Stimulated activated naive CD8-positive, alpha-beta T cell treated with anti-CD3 and anti-CD28 coated beads, Interleukin-15, amount 100 ng/mL, for 72 hours (primary cell): ENCODE measurements around the gene SPDYE16.
A peak's percentile ranks its signal among the peaks of the same experiment; 100 is the strongest.
"Not testable (repeated sequence)": the region's sequence is repeated elsewhere in the genome, so short reads cannot be mapped to it uniquely, and the experiment has no call there.

ENCODE experiments used
- ATAC-seq: fragments of 150-1000 bp; cut with Tn5 transposase; 2 replicates; pipeline ENCODE4 v1.10.0; 2021; ENCODE audit warnings: mild to moderate bottlenecking, moderate library complexity
- DNase-seq, 2 donors: peaks; one replicate each; pipeline ENCODE4 v3.0.0; 2021 to 2022
- H3K27ac Mint-ChIP-seq, 2 donors: one replicate each; pipeline ENCODE4 v1.8.0; 2022; ENCODE audit warnings: mild to moderate bottlenecking in 2 of 2, mixed read lengths in 2 of 2, moderate library complexity in 2 of 2
- H3K27me3 Mint-ChIP-seq: one replicate; pipeline ENCODE4 v1.8.0; 2022; ENCODE audit warnings: mixed read lengths
- H3K4me1 Mint-ChIP-seq: one replicate; pipeline ENCODE4 v1.8.0; 2022; ENCODE audit warnings: mild to moderate bottlenecking, mixed read lengths
- H3K4me3 Mint-ChIP-seq, 2 donors: one replicate each; pipeline ENCODE4 v1.8.0; 2022; ENCODE audit warnings: mild to moderate bottlenecking in 2 of 2, mixed read lengths in 2 of 2, moderate library complexity in 1 of 2
- H3K9me3 Mint-ChIP-seq, 2 donors: one replicate each; pipeline ENCODE4 v1.8.0; 2022; ENCODE audit warnings: mixed read lengths in 2 of 2

SPDYE16 gene, protein sequence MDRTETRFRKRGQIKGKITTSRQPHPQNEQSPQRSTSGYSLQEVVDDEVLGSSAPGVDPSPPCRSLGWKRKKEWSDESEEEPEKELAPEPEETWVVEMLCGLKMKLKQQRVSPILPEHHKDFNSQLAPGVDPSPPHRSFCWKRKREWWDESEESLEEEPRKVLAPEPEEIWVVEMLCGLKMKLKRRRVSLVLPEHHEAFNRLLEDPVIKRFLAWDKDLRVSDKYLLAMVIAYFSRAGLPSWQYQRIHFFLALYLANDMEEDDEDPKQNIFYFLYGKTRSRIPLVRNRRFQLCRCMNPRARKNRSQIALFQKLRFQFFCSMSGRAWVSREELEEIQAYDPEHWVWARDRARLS

DNA sequence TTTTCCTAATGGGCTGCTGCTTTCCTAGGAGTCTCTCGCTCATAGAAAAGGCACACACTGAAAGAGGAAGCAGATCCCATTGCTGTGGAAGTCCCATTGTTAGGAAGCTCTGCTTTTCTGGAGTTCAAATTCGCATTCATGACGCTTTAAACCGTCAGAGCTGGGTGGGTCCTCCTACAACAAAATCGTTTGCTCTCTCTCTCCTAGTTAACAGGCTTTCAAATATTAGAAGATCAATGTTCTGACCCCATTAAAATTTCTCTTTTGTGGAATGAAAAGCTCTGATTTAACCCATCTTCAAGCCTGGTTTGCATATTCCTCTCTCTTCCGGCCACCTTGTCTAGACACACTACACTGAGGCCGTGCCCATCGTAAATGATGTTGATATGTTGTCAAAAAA, at the start of gene SPDYE16:
Gene SPDYE16, minus strand, starts transcription at position 101 of the 400 bp plus-strand sequence. CDS start 1,838 bp downstream, outside the sequence.
- DNase-seq, ATAC-seq, H3K27ac Mint-ChIP-seq, H3K27me3 Mint-ChIP-seq, H3K4me3 Mint-ChIP-seq, H3K4me1 Mint-ChIP-seq, H3K9me3 Mint-ChIP-seq: not testable (repeated sequence)

DNA sequence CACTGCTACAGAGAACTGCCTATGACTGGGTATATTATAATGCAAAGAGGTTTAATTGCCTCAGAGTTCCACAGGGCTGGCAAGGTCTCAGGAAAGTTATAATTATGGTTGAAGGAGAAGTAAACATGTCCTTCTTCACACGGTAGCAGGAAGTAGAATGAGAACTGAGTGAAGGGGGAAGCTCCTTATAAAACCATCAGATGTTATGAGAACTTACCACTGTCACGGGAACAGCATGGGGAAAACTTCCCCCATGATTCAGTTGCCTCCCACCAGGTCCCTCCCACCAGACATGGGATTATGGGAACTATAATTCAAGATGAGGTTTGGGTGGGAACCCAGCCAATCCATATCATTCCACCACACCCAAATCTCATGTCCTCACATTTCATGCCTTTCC, 49.6 kb upstream of the SPDYE16 start:
- not testable (repeated sequence) for H3K4me3 Mint-ChIP-seq, H3K27me3 Mint-ChIP-seq, DNase-seq, H3K9me3 Mint-ChIP-seq, H3K27ac Mint-ChIP-seq, ATAC-seq
- H3K4me1 Mint-ChIP-seq = peaks cover 39% of the 10 kb centered on the region

DNA sequence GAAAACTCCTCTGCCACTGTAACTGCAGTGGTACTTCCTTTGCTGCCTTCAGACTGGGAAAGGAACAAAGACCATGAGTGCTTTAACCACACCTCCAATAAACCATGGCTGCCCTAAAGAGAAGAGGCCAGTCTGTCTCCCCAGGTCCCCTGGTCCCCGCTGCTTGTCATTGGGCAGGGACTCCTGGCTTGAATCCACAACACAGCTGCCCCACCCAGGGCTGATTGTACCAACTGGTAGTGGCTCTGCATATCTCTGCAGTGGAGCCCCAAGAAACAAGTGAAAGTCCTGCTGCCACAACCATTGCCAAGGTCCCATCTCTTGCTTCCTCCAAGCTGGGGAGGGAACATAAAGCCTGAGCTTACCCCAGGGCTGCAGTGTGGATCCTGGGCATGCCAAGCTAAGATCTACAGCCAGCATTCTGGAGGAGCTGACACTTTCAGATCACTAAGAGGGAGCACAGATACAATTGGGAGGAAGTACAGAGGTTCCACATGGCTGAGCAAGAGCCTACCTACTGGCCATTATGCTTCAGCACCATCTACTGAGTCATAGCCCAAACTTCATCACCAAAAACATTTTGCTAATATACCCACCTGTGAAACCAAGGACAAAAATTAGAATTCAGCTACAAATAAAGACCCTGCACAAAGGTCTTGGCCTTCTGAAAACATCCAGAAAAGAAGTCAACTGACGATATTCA, 48.7 kb upstream of the SPDYE16 start:
- not testable (repeated sequence) for DNase-seq, H3K27ac Mint-ChIP-seq, ATAC-seq, H3K9me3 Mint-ChIP-seq, H3K4me3 Mint-ChIP-seq, H3K27me3 Mint-ChIP-seq
- peaks cover 39% of the 10 kb centered on the region for H3K4me1 Mint-ChIP-seq

DNA sequence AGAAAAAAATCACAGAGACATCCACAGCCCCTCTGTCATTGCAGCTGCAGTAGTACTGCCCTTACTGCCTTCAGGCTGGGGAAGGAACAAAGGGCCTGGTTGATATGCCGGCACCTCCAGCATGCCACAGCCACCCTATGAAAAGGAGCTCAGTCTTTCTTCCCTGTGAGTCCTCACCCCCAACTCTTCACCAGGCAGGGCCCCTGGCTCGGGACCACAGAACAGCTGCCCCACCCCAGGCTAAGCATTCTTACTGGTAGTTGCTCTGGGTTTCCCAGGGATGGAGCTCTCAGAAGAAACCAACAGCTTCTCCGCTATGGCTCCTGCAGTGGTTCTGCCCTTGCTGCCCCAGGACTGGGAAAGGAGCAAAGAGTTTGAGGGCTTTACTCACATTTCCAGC, 47.9 kb upstream of the SPDYE16 start:
- H3K9me3 Mint-ChIP-seq, H3K4me3 Mint-ChIP-seq, DNase-seq, ATAC-seq, H3K27me3 Mint-ChIP-seq, H3K27ac Mint-ChIP-seq: not testable (repeated sequence)
- H3K4me1 Mint-ChIP-seq = peaks cover 39% of the 10 kb centered on the region

DNA sequence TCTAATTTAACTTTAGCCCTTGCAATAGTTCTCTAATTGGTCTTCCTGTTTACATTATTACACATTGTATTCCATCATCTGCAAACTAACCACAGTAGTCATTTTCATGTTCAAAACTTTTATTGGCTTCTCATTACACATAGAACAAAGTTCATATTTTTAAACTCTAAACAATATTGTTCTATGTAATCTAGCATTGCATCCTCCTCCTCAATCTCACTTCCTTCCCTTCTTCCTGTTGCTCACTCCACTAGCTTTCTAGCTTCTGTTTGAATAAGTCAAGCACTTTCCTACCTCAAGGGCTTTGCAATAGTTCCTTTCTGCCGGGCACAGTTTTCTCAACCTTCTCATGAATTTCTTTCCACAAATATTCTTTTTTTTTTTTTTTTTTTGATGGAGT, 45.5 kb upstream of the SPDYE16 start:
- H3K9me3 Mint-ChIP-seq, H3K27me3 Mint-ChIP-seq, DNase-seq: not testable (repeated sequence)
- ATAC-seq = peak; percentile 46
- H3K4me3 Mint-ChIP-seq = peak overlapping the region; percentile 12 to 15
- H3K4me1 Mint-ChIP-seq = peaks cover 51% of the 10 kb centered on the region
- peak overlapping the region; percentile 90 to 93 for H3K27ac Mint-ChIP-seq

DNA sequence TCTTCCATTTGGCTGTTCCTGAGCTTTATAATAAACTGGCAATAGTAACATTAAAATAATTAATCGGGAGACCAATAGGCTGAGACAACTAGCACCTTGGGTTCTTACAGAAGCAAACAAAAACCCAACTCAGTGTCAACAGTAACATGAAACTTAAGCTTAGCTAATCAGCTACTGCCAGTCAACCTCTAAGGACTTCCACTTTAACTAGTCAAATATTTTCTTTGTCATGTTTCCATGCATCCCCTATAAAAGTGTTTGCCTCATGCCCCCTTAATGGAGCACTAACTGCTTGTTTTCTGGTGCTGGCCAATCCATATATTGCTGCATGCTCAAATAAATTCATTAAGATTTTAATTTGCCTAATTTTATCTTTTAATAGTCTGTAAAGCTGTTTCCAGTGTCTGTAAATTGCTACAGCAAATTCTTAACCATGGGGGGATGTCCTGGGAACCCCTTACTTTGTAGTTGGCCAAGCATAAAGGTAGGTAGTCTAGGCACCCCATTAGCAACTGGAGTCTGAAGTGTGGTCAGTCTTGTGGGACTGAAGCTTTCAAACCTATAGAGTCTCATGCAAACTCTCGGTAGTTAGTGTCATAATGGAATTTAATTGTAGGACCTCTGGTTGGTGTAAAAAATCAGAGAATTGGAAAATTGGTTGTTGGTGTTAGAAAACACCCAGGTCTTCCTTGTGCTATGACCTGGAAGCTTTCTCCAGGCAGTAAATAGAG, 43.7 kb upstream of the SPDYE16 start:
- Mint-ChIP-seq H3K4me3 (peak overlapping the region in 1 of 2 donors; percentile 26), H3K4me1 (peaks cover 58% of the 10 kb centered on the region)
- not testable (repeated sequence) for H3K9me3 Mint-ChIP-seq, H3K27ac Mint-ChIP-seq, H3K27me3 Mint-ChIP-seq, DNase-seq
- peak; percentile 49 for ATAC-seq

DNA sequence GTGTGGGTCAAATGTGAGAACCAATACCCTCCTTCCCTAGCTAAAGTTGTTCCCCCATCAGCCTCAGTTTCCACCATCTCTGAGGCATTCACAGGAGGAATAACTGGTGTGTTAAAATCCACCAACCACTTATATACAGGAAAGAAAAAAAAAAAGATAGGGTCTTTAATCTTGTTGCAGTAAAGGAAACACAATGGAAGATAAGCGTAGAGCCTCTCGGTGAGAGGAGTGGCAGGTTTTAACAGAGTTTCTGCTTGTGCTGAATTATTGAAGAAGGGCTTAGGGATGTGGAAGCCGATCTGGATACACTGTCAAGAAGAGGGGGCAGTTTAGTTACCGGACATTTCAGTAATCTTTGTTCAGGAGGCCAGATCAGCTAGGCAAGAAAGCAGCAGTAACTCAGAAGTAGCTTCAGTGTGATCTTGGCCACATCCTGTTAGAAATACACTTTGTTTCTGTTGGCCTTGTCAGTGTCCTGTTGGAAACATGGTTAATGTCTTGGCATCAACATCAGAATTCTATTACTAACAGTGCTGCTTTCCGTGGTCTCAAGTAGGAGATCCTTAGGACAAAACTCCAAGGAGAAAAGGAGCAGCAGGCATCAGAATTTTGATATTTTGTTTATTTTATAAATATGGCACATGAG, 40.7 kb upstream of the SPDYE16 start:
- peak overlapping the region; percentile 52 to 77 for H3K4me3 Mint-ChIP-seq
- DNase-seq, H3K27me3 Mint-ChIP-seq, H3K9me3 Mint-ChIP-seq: not testable (repeated sequence)
- peaks cover 60% of the 10 kb centered on the region for H3K4me1 Mint-ChIP-seq
- ATAC-seq = peak; percentile 66
- H3K27ac Mint-ChIP-seq = peak overlapping the region; percentile 94 to 98

DNA sequence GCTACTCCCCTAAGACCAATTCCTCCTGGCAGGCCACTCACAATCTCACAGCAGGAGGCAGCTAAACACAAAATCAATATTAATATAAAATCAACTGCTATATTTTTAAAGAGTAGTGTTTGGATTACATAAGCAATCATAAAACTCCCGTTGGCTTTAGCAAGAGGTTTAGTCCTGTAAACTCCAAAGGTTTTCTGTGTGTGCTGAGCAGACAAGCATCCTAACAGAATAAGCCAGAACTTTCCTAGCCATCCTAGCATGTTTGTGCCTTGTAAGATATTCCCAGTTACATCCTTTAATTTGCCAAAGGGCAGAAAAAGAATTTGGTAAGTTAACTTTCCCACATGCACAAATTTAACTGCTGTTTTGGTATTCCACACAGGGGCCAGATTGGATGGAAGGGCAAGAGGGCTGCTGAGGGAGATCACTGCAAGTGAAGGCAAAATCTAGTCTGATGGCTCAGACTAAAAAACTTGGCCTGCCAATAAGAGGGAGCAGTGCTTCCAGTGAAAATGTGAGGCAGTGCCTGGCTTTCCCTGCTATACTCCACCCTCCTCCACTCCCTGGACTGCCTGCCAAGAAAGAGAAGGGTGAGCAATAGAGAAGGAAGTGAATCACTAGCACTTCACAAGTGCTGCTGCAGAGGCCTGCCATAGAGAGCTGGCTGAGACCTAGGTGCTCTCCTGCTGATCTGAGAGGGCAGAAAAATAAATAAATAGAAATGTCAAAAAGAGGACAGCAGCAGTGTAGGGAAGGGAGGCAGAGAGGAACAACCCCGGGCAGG, 39.9 kb upstream of the SPDYE16 start:
- Mint-ChIP-seq H3K4me3 (peak overlapping the region; percentile 52 to 77), H3K27ac (peak overlapping the region; percentile 94 to 98), H3K4me1 (peaks cover 53% of the 10 kb centered on the region)
- ATAC-seq = peak; percentile 89
- not testable (repeated sequence) for H3K9me3 Mint-ChIP-seq, H3K27me3 Mint-ChIP-seq, DNase-seq

DNA sequence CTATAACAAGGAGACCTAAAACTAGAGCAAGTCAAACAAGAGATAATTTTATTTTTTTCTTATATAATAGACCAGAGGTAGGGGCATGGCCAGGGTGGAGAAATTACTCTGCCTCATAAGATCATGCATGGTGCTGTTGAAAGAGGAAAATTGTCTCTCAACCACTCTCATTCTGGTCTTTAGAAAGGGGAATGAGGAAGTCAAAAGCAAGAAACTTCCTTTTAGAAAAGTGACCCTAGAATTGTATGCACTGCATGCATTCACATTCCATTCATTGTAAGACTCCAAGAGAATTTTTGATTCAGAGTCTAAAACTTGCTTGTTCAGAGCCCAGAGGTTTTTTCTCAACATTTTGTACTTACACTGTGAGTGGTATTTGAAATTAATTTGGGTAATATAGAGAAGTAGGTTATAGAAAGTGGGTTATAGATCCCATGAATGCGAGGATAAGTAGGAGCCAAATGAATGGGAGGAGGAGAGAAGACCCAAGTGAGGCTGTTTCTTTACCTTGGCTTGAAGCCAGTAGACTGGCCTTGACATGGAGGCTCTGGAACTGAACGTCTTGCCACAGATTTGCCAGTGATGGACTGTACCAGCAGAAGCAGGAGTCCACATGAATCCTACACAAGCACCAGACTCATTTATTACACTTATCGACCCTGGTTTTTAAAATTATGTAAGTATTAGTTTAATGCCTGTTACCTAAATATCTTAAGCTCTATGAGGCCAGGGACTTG, 33.0 kb upstream of the SPDYE16 start:
- H3K27ac Mint-ChIP-seq, H3K27me3 Mint-ChIP-seq, H3K4me1 Mint-ChIP-seq, H3K4me3 Mint-ChIP-seq, DNase-seq, H3K9me3 Mint-ChIP-seq, ATAC-seq: not testable (repeated sequence)

DNA sequence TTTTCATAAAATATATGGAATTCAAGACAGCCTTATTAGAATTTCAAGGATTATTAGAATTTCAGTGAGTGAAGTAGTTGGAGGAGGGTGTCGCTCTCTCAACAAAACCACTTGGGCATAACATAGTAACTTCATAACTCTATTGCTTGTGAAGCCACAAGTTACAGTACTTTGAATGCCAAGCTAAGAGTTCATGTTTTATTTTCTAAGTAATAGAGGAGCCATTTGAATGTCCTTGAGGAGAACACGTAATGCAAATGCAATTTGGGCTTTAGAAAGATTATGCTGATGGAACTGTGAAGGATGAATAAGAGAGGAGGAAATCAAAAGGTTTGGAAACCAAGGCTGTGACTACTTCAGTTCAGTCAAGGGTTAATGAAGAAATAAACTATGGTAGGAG, 32.3 kb upstream of the SPDYE16 start:
- H3K27ac Mint-ChIP-seq, H3K27me3 Mint-ChIP-seq, H3K9me3 Mint-ChIP-seq, ATAC-seq, H3K4me1 Mint-ChIP-seq, H3K4me3 Mint-ChIP-seq, DNase-seq: not testable (repeated sequence)

DNA sequence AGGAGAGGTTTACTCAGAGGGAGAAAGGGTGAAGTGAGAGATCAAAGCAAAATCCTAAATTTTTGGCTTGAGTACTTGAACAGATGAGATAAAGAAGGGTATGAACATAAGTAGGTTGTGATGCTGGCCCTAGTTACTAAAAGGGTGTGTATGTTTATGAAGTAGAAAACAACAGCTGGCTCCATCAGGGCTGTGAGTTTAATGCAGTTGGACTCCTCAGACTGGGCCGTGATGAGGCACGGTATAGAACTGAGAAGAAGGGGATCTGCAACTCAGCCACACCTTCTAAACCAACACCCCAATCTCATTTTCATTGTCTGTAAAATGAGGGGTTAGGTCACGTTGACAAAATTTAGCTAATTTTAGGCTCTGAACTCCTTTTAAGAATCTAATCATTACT, 29.2 kb upstream of the SPDYE16 start:
- not testable (repeated sequence) for ATAC-seq, H3K4me3 Mint-ChIP-seq, H3K9me3 Mint-ChIP-seq, DNase-seq, H3K27me3 Mint-ChIP-seq, H3K4me1 Mint-ChIP-seq, H3K27ac Mint-ChIP-seq

DNA sequence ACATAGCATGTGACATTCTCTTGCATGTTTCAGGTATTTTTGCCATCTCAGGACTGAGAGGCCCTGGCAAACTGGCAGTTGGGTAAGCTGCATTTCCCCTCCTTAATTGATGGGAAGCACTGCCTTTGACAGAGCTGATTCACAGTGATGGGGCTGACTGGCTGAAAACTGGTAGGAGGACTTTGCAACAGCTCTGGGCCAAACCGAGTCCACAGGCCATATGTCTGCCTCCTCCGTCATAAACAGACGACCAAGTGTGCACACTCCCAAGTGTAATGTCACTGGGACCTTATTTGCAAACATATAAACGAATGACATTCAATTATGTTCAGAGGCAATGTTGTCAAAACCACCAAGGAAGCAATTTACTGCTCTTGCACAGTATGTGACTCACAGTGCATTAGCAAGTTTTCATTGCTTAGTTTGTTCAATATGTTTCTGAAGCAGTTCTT, 27.3 kb upstream of the SPDYE16 start:
- ATAC-seq, DNase-seq, H3K9me3 Mint-ChIP-seq, H3K27me3 Mint-ChIP-seq, H3K4me1 Mint-ChIP-seq, H3K4me3 Mint-ChIP-seq, H3K27ac Mint-ChIP-seq: not testable (repeated sequence)

DNA sequence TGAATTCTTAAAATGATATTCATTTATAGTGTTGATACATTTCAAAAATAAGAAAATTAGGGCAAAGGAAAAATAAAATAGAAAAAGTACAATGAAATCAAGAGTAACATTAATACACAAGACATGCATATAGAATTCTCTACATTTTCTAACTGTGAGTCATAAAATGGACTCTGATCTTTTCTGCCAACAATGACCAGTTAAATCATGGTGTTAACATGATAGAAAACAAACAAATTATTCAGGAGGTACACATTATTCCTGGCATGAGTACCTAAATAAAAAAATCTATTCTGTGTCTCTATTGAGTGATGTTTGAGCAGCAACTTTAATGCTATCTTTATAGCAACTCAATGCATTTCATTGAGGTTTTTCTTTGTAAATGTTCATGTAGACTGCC, 25.6 kb upstream of the SPDYE16 start:
- H3K9me3 Mint-ChIP-seq, H3K27me3 Mint-ChIP-seq: not testable (repeated sequence)

DNA sequence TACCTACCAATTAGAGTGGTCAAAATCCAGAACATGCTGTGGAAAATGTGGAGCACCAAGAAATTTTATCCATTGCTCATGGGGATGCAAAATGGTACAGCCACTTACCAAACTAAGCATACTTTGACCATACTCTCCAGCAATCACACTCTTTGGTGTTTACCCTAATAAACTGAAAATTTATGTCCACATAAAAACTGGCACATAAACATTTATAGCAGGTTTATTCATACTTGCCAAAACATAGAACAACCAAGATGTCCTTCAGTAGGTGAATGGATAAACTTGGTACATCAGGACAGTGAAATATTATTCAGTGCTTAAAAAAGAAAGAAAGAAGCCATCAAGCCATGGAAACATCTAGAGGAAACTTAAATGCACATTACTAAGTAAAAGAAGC, 24.7 kb upstream of the SPDYE16 start:
- H3K27me3 Mint-ChIP-seq, ATAC-seq, DNase-seq, H3K9me3 Mint-ChIP-seq, H3K4me3 Mint-ChIP-seq, H3K27ac Mint-ChIP-seq: not testable (repeated sequence)
- peaks cover 16% of the 10 kb centered on the region for H3K4me1 Mint-ChIP-seq

More for the DNA sequence above, 25.6 kb upstream of the SPDYE16 start:
- peaks cover 14% of the 10 kb centered on the region for H3K4me1 Mint-ChIP-seq
- ATAC-seq, H3K27ac Mint-ChIP-seq, H3K4me3 Mint-ChIP-seq, DNase-seq: not testable (repeated sequence)
